Muscle layer of duodenum (tissue), 2 donors: Measurements from ENCODE around the gene KIAA0825.

Source experiments
- H3K27ac ChIP-seq: one replicate; pipeline ENCODE4 v1.7.0; 2013; ENCODE audit warnings: mild to moderate bottlenecking, low read length
- H3K27me3 ChIP-seq: one replicate; pipeline ENCODE4 v1.7.0; 2013; ENCODE audit warnings: low read depth, mild to moderate bottlenecking, control low read depth, low read length
- H3K36me3 ChIP-seq, 2 donors: one replicate each; pipeline ENCODE4 v1.7.0; 2013; ENCODE audit warnings: low read length in 2 of 2, control low read depth in 1 of 2, mild to moderate bottlenecking in 1 of 2; ENCODE audit not compliant: insufficient read depth in 2 of 2, control insufficient read depth in 1 of 2
- H3K4me1 ChIP-seq, 2 donors: one replicate each; pipeline ENCODE4 v1.7.0; 2013; ENCODE audit warnings: low read length in 2 of 2, mild to moderate bottlenecking in 2 of 2, control low read depth in 1 of 2, moderate library complexity in 1 of 2; ENCODE audit not compliant: insufficient read depth in 2 of 2, control insufficient read depth in 1 of 2
- H3K4me3 ChIP-seq, 2 donors: one replicate each; pipeline ENCODE4 v1.7.0; 2013; ENCODE audit warnings: low read length in 2 of 2, low read depth in 1 of 2, mild to moderate bottlenecking in 1 of 2
- H3K9me3 ChIP-seq, 2 donors: one replicate each; pipeline ENCODE4 v1.7.0; 2013; ENCODE audit warnings: low read length in 2 of 2, control low read depth in 1 of 2, mild to moderate bottlenecking in 1 of 2; ENCODE audit not compliant: control insufficient read depth in 1 of 2
- donor health status: healthy.

Gene KIAA0825

GRCh38 chr5:94308442-94308841, 310.0 kb downstream of the KIAA0825 start:
- H3K4me1 ChIP-seq = no peaks in the 10 kb centered on the region
- H3K36me3 ChIP-seq = no peaks in the 10 kb centered on the region
- H3K27ac ChIP-seq = no peak overlapping the region
- no peak overlapping the region for H3K4me3 ChIP-seq
- H3K9me3 ChIP-seq = no peaks in the 10 kb centered on the region
- no peaks in the 10 kb centered on the region for H3K27me3 ChIP-seq

DNA sequence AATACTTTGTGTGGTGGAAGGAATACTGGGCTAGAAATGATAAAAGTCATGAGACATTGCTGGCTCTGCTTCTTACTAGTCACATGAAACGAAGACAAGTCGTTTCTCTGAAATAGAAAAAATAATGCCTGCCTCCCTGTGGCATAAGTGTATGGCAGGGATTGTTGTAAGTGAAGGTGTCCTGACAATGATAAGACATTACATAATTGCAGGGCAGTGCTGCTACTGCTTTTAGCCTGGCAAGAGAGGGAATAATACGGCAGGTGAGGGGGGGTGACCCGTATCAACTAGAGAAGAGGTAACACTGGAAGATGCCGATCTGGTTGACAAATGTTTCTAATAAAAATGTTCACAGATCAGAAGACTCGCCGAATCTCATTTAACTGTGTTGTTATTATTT, 314.3 kb downstream of the KIAA0825 start:
- Histone ChIP-seq H3K27me3 (no peaks in the 10 kb centered on the region), H3K36me3 (no peaks in the 10 kb centered on the region)

DNA sequence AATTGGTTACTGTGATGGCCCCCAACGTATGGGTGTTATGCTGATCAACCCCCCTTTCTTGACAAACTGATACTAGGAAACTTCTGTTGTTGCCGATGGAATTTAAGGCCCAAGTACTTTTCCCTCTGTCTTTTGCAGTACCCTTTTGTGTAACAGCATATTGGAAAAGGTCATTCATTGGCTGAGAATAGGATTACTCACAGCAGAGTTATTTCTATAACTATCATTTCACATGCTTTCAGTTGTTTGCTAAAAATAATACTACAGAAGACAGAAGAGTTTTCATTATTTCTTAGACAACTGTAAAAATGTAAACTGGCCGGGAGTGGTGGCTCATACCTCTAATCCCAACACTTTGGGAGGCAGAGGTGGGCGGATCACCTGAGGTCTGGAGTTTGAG, 329.5 kb downstream of the KIAA0825 start:
- no peak overlapping the region for H3K27ac ChIP-seq
- no peaks in the 10 kb centered on the region for H3K36me3 ChIP-seq
- peaks cover 0 to 6% of the 10 kb centered on the region in 2 donors for H3K4me1 ChIP-seq
- no peaks in the 10 kb centered on the region for H3K27me3 ChIP-seq
- no peaks in the 10 kb centered on the region for H3K9me3 ChIP-seq
- no peak overlapping the region for H3K4me3 ChIP-seq

More for the DNA sequence above, 314.3 kb downstream of the KIAA0825 start:
- H3K27ac ChIP-seq = no peak overlapping the region
- H3K4me3 ChIP-seq = no peak overlapping the region
- no peaks in the 10 kb centered on the region for H3K4me1 ChIP-seq
- H3K9me3 ChIP-seq = no peaks in the 10 kb centered on the region

DNA sequence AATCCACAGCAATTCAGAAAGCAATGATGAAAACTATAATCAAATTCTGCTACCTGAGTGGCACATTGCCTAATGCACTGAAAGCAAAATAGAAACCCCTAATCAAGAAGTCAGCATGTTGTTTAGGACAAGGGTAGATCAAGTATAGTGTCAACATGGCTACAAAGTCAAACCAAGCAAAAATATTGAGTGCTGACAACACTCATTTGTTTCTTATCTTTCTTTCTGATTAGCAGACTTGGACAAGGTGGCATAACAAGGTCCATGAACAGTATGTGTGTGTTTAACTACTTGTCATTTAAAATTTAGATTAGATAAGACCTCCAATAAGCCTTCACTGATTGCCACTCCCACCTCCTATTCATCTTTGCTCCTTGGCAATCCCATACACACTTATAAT, 332.4 kb downstream of the KIAA0825 start:
- H3K27me3 ChIP-seq = no peaks in the 10 kb centered on the region
- peaks cover 0 to 6% of the 10 kb centered on the region in 2 donors for H3K4me1 ChIP-seq
- H3K36me3 ChIP-seq = no peaks in the 10 kb centered on the region
- no peak overlapping the region for H3K4me3 ChIP-seq
- H3K27ac ChIP-seq = no peak overlapping the region
- no peaks in the 10 kb centered on the region for H3K9me3 ChIP-seq

DNA sequence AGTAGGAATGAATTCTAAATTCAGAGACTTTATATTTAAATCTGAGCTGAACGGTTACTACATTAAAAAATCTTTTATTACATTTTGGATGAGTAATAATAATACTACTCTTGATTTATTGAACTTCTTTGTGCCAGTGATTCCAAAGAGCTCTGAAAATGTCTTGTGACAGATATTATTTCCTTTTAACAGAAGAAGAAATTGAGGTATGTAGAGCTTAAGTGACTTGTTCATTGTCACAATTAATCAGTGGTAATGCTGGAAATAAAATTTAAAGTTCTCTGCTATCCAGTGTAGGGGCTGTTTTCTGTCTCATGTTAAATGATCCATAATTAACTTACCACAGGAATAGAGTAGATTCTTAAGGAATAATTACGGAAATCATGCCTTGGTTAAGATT, 335.3 kb downstream of the KIAA0825 start:
- no peaks in the 10 kb centered on the region for H3K27me3 ChIP-seq
- H3K27ac ChIP-seq = no peak overlapping the region
- no peak overlapping the region for H3K4me3 ChIP-seq
- H3K36me3 ChIP-seq = no peaks in the 10 kb centered on the region
- H3K9me3 ChIP-seq = no peaks in the 10 kb centered on the region
- no peaks in the 10 kb centered on the region for H3K4me1 ChIP-seq

DNA sequence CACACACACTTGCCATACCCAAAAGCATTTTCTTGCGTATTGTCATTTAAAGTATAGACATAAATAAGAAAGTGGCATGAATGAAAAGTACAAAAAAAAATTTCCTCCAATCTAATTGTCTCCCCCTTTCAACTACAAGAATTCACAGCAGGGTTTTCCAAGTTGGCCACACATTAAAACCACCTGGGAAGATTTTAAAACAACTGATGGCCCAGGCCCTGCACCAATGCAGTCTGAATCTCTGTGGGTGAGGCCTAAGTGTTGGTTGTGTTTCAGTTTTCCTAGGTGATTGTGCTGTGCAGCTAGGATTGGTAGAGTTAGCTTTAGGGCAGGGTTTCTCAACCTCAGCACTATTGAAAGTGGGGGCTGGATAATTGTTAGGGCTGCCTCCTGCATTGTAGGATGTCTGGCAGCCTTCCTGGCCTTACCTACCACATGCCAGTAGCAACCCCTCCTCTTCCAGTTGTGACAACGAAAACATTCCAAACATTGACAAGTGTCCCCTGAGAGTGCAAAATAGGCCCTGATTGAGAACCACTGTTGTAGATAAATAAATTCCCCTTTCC, 337.1 kb downstream of the KIAA0825 start:
- Histone ChIP-seq H3K9me3 (no peaks in the 10 kb centered on the region), H3K36me3 (no peaks in the 10 kb centered on the region), H3K4me3 (no peak overlapping the region), H3K27ac (no peak overlapping the region), H3K4me1 (no peaks in the 10 kb centered on the region), H3K27me3 (no peaks in the 10 kb centered on the region)

GRCh38 chr5:94276751-94277150, 341.7 kb downstream of the KIAA0825 start:
- Histone ChIP-seq H3K36me3 (no peaks in the 10 kb centered on the region), H3K4me1 (no peaks in the 10 kb centered on the region), H3K27me3 (no peaks in the 10 kb centered on the region), H3K4me3 (no peak overlapping the region), H3K27ac (no peak overlapping the region), H3K9me3 (no peaks in the 10 kb centered on the region)

- H3K4me1 ChIP-seq = no peaks in the 10 kb centered on the region
- H3K36me3 ChIP-seq = no peaks in the 10 kb centered on the region
- H3K9me3 ChIP-seq = no peaks in the 10 kb centered on the region
- no peak overlapping the region for H3K27ac ChIP-seq
- no peak overlapping the region for H3K4me3 ChIP-seq
- H3K27me3 ChIP-seq = no peaks in the 10 kb centered on the region
These were observed 342.4 kb downstream of the KIAA0825 start for GRCh38 chr5:94276048-94276447.

DNA sequence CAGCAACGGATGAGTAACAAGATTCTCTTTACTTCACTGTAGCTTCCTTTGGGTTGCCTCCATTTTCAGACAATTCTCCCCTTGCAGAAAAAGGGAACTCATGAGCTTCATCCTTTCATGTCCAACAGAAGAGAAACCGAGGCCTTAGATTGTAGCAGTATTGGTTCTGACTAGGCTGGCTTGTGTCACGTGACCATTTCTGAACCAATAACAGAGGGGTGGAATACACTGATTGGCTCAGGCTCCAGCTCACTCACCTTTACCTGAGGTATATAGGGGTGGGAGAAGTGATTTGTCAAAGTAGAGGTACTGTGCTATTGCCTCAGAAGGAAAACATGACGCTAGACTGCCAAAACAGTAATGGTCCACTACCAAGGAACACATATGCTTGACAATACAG, 343.7 kb downstream of the KIAA0825 start:
- Histone ChIP-seq H3K4me3 (no peak overlapping the region), H3K9me3 (no peaks in the 10 kb centered on the region), H3K4me1 (no peaks in the 10 kb centered on the region), H3K27me3 (no peaks in the 10 kb centered on the region), H3K36me3 (no peaks in the 10 kb centered on the region), H3K27ac (no peak overlapping the region)

- Histone ChIP-seq H3K36me3 (no peaks in the 10 kb centered on the region), H3K27ac (no peak overlapping the region), H3K4me1 (no peaks in the 10 kb centered on the region), H3K27me3 (no peaks in the 10 kb centered on the region), H3K9me3 (no peaks in the 10 kb centered on the region), H3K4me3 (no peak overlapping the region)
These were observed 350.2 kb downstream of the KIAA0825 start for GRCh38 chr5:94268226-94268625.

DNA sequence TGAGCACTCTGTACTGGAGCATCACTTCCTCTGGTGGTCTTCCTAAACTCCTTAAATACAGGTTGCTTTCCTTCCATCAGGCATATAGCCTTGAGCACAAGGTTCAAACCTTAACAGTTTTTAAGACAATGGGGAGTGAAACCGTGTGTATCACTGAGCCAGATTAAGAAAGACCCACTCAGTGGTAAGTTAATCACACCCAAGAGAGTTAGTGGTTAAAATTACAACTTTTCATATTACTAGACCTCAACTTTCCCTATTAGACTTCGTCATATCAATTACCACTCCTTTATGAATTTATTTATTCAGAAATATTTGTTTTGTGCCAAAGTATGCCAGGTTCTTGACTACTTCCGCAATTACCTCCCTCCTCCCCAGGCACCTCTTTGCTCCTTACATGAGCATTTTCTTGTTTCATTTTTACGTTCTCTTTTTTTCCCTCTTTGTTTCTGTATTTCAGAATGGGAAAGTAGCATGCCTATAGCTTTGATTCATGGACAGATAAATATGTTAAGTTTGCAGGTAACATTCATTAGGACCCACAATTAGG, 351.0 kb downstream of the KIAA0825 start:
- Histone ChIP-seq H3K27me3 (no peaks in the 10 kb centered on the region), H3K4me3 (no peak overlapping the region), H3K27ac (no peak overlapping the region), H3K4me1 (no peaks in the 10 kb centered on the region), H3K36me3 (no peaks in the 10 kb centered on the region), H3K9me3 (no peaks in the 10 kb centered on the region)

DNA sequence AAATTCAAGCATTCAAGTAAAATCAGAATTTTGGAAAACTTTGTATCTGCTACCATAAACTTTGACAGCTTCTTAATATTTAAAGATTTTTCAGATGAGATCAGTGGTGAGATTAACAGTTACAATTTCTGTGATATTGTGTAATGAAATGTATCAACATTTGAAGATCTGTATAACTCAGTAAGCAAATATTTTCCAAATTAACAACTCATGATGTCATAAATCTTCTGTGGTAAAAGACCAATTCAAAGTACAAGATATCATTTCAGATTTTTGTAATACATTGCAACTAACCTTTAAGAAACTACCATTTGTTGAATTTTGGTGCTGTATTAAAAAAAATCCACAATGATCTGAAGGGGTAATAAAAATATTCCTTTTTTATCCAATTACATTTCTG, 352.2 kb downstream of the KIAA0825 start:
- Histone ChIP-seq H3K27ac (no peak overlapping the region), H3K4me1 (no peaks in the 10 kb centered on the region), H3K4me3 (no peak overlapping the region), H3K36me3 (no peaks in the 10 kb centered on the region), H3K9me3 (no peaks in the 10 kb centered on the region), H3K27me3 (no peaks in the 10 kb centered on the region)
